Progenitor cell of endocrine pancreas (in vitro differentiated cells): Measurements from ENCODE around the gene PIPOX. TPM values are rescaled to one million over a fixed set of nuclear protein-coding genes. Genes with fewer than 3 reads are reported as not detected.
A peak's percentile ranks its signal among the peaks of the same experiment; 100 is the strongest.

Experiments used
- DNase-seq: peaks from one replicate; pipeline ENCODE4 v3.0.0; 2021; ENCODE audit warnings: low spot score; ENCODE audit not compliant: unreplicated experiment
- H3K27ac Mint-ChIP-seq: 2 replicates; pipeline ENCODE4 v1.8.0; 2021; ENCODE audit warnings: mild to moderate bottlenecking, moderate library complexity, mixed read lengths
- H3K27me3 Mint-ChIP-seq: 2 replicates; pipeline ENCODE4 v1.8.0; 2021; ENCODE audit warnings: mixed read lengths
- H3K36me3 Mint-ChIP-seq: 2 replicates; pipeline ENCODE4 v1.8.0; 2022; ENCODE audit warnings: mixed read lengths; ENCODE audit not compliant: insufficient read depth
- H3K4me1 Mint-ChIP-seq: 2 replicates; pipeline ENCODE4 v1.8.0; 2021; ENCODE audit warnings: low read depth, mixed read lengths
- H3K4me3 Mint-ChIP-seq: 2 replicates; pipeline ENCODE4 v1.8.0; 2021; ENCODE audit warnings: low read depth, mild to moderate bottlenecking, moderate library complexity, mixed read lengths
- H3K9me3 Mint-ChIP-seq: 2 replicates; pipeline ENCODE4 v1.8.0; 2021; ENCODE audit warnings: low read depth, mixed read lengths
- CTCF ChIP-seq: fragments of 200-600 bp; sonication (generic); IDR thresholded peaks from one replicate; pipeline ENCODE4 v1.5.0; 2021; ENCODE audit warnings: antibody characterized with exemption, mild to moderate bottlenecking; ENCODE audit not compliant: unreplicated experiment
- total RNA-seq: library from RNA; stranded (reverse); gene quantifications from 2 replicates; pipeline ENCODE4 v1.2.1, GENCODE V29; 2021

The PIPOX gene
- total RNA-seq, 1 donor from 2014 or later, result 5.3 TPM

DNA sequence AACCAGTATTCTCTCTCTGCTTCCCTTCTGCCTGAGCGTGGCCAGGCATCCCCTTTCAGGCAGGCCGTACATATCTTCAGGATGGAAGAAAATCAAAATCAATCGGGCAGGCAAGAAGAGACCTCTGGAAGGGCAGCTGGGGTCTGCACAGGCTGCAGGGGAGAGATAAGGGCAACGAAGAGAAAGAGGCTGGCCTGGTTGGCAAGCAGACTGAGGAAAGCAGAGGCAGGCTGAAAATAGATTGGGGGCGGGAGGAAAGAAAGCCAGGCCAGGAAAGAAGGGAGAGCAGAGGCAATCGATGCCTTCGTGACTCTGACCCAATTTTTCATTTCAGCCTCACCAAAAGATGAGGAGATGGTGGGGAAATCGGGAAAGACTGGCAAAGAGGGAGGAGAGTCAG is 18.1 kb downstream of the PIPOX start:
- Mint-ChIP-seq H3K4me1 (peaks cover 19% of the 10 kb centered on the region), H3K4me3 (no peak overlapping the region), H3K27ac (peak overlapping the region; percentile 33), H3K36me3 (no peaks in the 10 kb centered on the region), H3K27me3 (peaks cover 6% of the 10 kb centered on the region), H3K9me3 (no peaks in the 10 kb centered on the region)
- no peak for DNase-seq
- TF ChIP-seq CTCF, result no peak

DNA sequence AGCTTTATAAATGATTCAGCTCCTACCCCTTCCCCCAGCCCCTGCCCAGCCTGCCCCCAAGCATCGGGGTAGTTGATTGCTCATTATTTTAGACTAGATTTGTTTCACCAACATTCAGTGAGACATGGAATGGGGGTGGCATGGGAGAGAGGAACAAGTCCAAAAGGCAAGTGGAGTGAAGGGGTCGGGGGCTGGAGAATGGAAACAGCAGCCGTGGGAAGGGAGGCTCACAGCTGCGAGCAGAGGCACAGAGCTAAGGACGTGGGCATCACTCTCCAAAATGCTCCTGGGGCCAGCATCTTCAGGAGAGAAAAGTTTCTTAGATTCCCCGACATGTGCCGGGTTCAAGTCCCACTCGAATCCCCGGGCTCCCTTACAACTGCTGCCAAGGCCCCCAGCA is 19.3 kb downstream of the PIPOX start:
- Mint-ChIP-seq H3K9me3 (no peaks in the 10 kb centered on the region), H3K27me3 (peaks cover 5% of the 10 kb centered on the region), H3K4me3 (no peak overlapping the region), H3K27ac (no peak overlapping the region), H3K4me1 (peaks cover 17% of the 10 kb centered on the region), H3K36me3 (no peaks in the 10 kb centered on the region)
- no peak for TF ChIP-seq CTCF
- no peak for DNase-seq

DNA sequence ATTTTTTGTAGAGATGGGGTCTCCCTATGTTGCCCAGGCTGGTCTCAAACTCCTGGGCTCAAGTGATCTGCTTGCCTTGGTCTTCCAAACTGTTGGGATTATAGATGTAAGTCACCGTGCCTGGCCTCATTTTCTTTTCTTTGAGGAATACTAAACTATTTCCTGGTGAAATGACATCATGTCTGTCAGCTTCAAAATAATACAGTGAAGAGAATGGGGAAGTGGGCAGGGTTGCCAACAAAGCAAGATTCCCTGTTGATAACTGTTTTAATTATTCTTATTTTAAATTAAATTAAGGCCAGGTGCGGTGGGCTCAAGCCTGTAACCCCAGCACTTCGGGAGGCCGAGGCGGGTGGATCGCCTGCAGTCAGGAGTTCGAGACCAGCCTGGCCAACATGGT is 21.1 kb downstream of the PIPOX start:
- Mint-ChIP-seq H3K36me3 (no peaks in the 10 kb centered on the region), H3K27me3 (peaks cover 11% of the 10 kb centered on the region), H3K4me3 (no peak overlapping the region), H3K27ac (no peak overlapping the region), H3K9me3 (no peaks in the 10 kb centered on the region), H3K4me1 (peaks cover 17% of the 10 kb centered on the region)
- no peak for TF ChIP-seq CTCF
- DNase-seq, result no peak

DNA sequence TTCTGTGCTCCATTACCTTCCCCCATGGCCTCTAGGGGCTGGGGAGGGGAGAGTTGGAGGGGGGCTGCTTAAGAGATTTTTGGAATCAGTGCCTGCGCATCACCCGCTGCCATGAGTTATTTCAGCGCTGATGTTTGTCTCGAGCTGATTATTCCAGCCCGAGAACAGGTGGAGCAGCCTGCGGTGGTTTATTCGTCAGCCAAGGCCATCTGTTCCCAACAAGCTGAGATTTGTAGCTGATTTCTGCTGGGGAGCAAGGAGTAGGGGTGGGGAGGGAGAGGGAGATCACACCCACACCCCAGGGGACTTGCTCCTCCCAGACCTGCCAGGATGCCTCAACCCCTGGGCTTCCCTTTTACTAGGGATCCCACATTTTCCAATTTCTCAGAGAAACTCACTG is 23.1 kb downstream of the PIPOX start:
- H3K9me3 Mint-ChIP-seq, result no peaks in the 10 kb centered on the region
- H3K4me3 Mint-ChIP-seq, result no peak overlapping the region
- H3K27me3 Mint-ChIP-seq, result peaks cover 11% of the 10 kb centered on the region
- peaks cover 9% of the 10 kb centered on the region for H3K4me1 Mint-ChIP-seq
- H3K36me3 Mint-ChIP-seq, result no peaks in the 10 kb centered on the region
- no peak for TF ChIP-seq CTCF
- no peak overlapping the region for H3K27ac Mint-ChIP-seq
- no peak for DNase-seq

DNA sequence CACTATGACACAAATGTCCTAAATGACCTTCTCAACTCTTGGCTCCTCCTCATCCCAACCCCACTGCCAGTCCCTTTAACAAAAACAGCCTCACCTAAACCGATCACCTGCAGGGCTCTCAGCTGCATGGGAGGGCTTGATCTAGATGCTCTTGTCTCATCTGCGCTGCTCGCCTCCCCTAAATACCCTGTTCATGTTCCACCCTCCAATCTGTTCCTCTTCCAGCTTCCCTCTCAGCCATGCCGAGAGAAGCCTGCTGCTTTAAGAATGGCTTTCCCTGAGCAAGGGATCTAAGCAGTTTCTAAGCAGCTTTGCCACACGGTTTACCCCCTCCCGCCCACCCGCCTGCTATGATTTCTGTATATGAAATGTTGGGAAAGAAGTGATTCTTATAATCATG is 23.7 kb downstream of the PIPOX start:
- Mint-ChIP-seq H3K4me3 (no peak overlapping the region), H3K27ac (no peak overlapping the region), H3K36me3 (no peaks in the 10 kb centered on the region), H3K4me1 (peaks cover 5% of the 10 kb centered on the region), H3K9me3 (no peaks in the 10 kb centered on the region), H3K27me3 (peaks cover 11% of the 10 kb centered on the region)
- TF ChIP-seq CTCF, result no peak
- no peak for DNase-seq

GRCh38 chr17:29068818-29069217 is 25.9 kb downstream of the PIPOX start:
- H3K27me3 Mint-ChIP-seq, result peaks cover 11% of the 10 kb centered on the region
- TF ChIP-seq CTCF, result no peak
- no peak for DNase-seq
- no peaks in the 10 kb centered on the region for H3K9me3 Mint-ChIP-seq
- no peak overlapping the region for H3K27ac Mint-ChIP-seq
- peaks cover 2% of the 10 kb centered on the region for H3K4me1 Mint-ChIP-seq
- no peak overlapping the region for H3K4me3 Mint-ChIP-seq
- no peaks in the 10 kb centered on the region for H3K36me3 Mint-ChIP-seq
